NCI-H446 treated with DMSO at 0.1 percent for 48 hours (cell line): Measurements from ENCODE around the gene MICAL2.
A peak's percentile ranks its signal among the peaks of the same experiment; 100 is the strongest.

Experiments
- DNase-seq: peaks from one replicate; lab custom pipeline; 2025; lab: John Stamatoyannopoulos, UW

The MICAL2 gene

DNA sequence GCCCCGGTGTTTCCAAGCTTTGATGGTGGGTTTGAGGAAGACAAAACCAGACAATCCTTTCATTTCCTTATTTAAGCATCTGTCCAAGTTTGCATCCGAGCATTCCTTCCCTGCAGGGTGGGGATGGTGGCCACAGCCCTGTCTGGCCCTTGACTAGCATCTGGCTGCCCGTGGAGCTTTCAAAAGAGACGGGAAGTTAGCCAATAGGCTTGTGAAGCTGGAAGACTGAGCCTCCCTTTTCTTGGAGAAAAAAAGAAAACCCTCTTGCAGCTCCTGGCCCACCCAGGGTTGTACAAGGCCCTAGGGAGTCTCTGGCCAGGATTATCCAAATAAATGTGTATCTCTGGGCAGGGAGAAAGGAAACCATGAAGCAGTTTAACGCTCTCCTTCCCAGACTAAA is 60.6 kb downstream of the MICAL2 start:
- no peak for DNase-seq

DNA sequence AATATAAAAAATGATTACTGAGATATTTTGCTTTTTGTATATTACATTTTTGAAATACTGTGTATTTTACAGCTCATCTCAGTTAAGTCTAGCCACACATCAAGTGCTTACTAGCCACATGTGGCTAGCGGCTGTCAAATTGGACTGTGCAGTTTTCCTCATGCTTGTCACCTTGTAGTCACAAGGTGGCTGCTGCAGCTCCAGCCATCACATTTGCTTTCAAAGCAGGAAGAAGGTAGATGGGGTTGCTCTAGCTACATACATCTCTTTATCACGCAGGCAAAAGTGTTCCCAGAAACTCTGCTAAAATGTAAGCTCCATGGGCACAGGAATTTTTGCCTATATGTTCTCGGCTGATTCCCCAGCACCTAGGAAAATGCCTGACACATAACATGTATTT is 61.5 kb downstream of the MICAL2 start:
- DNase-seq = no peak

DNA sequence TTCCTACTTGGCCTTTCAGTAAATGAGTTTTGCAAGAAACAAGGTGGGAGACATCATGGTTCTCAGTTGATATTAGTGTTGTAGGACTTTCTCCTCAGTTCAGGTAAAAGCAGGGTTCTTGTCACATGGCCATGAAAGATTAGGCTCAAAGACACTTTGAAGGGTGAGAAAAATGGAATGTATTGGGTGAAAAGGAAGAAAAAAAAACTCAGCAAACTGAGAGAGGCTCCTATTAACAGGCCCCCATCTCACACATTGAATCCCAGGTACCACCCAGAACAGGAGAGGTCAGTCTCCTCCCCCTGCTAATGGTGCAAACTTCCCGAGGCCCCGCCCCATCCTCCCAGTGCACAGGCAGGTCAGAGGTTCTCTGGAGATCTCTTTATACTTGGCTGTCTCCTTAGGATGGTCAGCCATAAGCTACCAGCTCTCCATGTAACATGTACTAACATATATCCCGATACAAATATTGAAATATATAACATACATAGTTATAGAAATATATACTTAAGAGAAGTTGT is 62.2 kb downstream of the MICAL2 start:
- DNase-seq = no peak

GRCh38 chr11:12173111-12173510 is 62.7 kb downstream of the MICAL2 start:
- no peak for DNase-seq

DNA sequence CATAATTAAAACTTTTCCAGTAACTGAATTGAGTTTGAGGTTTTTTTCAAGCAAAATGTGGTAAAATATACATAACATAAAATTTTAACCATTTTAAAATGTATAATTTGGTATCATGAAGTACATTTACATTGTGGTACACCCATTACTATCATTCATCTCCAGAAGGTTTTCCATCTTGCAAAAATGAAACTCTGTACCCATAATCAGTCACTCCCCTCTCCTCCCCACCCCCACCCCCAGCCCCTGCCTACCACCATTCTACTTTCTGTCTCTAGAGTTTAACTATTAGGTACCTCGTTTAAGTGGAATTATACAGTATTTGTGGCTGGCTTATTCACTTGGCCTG is 63.7 kb downstream of the MICAL2 start:
- DNase-seq = no peak

DNA sequence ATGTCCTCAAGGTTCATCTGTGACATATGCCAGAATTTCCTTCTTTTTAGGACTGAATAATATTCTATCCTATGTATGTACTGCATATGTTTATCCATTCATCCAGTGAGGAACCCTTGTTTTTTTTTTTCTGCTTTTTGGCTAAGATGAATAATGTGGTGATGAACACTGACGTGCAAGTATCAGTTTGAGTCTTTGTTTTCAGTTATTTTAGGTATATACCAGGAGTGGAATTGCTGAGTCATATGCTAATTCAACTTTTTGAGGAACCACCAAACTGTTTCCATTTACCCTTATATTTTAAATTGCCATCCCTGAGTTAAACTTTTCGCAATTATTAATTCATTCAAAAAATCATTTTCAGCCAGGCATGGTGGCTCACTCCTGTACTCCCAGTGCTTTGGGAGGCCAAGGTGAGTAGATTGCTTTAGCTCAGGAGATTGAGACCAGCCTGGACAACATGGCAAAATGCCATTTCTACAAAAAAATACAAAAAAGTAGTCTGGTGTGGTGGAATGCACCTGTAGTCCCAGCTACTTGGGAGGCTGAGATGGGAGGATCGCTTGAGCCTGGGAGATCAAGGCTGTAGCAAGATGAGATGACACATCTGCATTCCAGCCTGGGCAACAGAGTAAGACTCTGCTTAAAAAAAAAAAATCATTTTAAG is 64.2 kb downstream of the MICAL2 start:
- no peak for DNase-seq

- no peak for DNase-seq
These were observed 65.4 kb downstream of the MICAL2 start for GRCh38 chr11:12175694-12176241.

DNA sequence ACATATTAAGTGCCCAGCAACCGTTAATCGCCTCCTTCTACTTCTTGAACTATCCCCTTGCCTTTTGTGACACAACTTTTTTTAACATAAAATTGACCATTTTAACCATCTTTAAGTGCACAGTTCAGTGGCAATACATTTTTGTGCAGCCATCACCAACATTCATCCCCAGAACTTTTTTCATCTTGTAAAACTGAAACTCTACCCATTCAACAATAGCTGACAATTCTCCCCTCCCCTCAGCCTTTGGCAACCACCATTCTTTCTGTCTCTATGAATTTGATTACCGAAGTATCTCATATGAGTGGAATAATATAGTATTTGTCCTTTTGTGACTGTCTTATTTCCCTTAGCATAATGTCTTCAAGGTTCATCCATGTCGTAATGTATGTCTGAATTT is 66.0 kb downstream of the MICAL2 start:
- no peak for DNase-seq

GRCh38 chr11:12177739-12178338 is 67.4 kb downstream of the MICAL2 start:
- DNase-seq = no peak

- DNase-seq = no peak
These were observed 68.6 kb downstream of the MICAL2 start for GRCh38 chr11:12179019-12179418.

DNA sequence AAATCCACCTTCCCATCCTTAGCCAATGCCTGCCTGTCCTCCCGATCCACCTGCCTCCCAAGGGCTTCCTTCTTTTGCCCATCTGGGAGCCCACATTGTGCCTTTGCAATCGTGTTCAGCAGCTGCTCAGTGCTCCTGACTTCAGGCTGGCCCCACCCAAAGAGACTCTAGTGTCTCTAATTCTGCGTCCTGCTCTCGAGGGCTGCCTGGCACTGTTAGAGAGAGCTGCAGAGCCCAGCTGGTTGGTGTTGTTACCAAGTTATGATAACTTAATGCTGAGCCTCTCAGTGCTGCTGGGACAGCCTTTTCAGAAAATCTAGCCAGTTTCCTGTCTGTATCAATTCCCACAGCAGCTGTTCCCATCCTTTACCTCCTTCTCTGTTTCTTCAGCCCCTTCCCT is 69.1 kb downstream of the MICAL2 start:
- DNase-seq = no peak

- no peak for DNase-seq
These were observed 70.1 kb downstream of the MICAL2 start for GRCh38 chr11:12180257-12181205.

DNA sequence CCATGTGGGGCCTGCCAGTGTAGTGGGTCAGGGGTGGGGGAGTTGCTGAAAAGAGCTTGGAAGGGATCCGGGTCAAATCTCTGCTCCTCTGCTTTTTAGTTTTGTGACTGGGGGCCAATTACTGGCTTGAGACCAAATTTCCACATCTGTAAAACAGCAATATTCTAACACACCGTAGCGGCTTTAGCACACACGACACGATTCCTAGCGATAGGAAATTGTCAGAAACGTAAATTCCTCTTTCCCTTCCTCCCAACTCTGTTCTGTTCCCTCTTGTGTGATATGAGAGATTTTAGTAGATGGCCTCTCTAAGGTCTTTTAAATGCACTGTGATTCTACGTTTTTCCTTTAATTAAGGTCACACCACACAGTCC is 71.9 kb downstream of the MICAL2 start:
- no peak for DNase-seq

DNA sequence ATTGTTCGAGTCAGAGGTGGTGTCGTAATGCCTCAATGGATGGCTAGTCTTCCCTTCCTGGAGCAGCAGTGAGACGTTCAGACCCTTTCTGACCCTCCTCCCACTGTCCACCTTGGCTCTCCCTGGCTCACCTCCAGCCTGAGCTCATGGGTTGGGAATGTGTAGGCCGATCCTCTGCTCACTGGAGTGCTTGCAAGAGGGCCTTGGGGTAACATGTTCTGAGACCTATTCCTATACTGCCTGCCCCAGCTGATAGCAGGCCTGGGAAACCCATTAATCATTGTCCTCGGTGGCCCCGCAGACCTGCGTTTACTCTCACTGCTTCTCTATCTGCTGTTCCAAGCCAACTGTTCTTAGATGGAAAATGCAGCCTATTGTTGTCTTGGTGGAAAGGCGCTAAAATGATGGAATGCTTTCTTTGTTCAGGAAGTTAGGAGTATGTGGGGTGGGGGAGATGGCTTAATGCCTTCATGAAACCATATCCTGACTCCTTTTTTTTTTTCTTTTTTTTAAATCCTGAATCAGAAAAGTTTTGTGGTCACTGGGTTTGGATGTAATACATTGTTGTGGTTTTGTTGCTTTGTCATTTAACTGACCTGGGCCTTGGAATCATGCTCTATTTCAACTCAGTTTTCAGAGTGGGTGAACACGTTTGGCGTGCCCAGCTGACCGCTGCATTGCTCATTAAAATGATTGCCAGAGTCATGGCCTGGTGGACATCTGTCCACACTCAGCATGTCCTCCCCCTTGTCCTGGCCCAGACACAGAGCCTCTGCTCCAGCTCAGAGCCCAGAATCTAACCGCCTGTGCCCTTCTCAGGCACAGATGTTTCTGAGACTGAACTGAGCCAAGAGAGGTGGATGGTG is 72.5 kb downstream of the MICAL2 start:
- no peak for DNase-seq

DNA sequence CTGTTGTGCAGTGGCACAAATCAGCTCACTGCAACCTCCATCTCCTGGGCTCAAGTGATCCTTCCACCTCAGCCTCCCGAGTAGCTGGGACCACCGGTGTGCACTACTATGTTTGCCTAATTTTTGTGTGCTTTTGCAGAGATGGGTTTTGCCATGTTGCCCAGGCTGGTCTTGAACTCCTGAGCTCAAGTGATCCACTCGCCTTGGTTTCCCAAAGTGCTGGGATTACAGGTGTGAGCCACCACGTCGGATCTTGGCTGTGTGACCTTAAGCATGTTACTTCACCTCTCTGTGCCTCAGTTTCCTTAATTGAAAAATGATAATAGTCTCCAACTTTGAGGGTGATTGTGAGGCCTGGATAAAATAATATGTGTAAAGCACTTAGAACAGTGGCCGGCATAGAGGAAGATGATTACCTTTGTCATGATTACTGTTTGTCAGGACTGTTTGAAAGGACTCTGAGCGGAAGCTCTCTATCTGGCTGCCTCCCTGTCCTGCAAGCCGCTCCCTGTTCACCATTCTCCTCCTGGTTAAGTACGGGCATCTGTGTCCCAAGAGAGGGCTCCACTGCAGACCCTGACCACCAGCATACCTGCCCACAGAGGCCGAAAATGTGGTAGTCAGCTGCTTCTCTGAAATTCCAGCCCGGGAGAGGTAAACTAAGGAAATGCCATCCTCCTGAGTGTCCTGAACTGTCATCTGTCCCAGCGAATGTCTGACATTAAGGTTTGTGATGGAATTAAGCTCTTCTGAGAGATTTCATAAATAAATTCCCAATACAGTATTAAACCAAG is 73.6 kb downstream of the MICAL2 start:
- DNase-seq = no peak

DNA sequence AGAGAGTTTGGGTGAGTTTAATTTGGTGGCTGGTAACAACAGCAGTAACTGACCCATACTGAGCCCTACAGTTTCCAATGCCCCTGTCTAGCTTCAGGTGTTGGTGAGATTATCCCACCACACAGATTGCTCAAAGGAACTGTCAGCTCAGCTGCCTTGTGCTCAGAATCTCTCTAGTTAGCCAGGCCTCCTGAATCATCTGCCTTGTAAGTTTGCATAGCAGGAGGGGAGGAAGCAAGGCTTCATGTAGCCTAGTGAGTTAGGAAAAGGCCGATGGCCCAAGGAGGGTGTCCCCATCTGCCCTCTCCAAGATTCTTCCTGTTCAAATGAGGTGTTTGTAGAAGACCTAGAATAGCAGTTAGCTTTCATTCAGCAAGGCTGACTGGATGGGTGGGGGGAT is 74.3 kb downstream of the MICAL2 start:
- no peak for DNase-seq

GRCh38 chr11:12185106-12185690 is 74.8 kb downstream of the MICAL2 start:
- DNase-seq = peak; percentile 22

DNA sequence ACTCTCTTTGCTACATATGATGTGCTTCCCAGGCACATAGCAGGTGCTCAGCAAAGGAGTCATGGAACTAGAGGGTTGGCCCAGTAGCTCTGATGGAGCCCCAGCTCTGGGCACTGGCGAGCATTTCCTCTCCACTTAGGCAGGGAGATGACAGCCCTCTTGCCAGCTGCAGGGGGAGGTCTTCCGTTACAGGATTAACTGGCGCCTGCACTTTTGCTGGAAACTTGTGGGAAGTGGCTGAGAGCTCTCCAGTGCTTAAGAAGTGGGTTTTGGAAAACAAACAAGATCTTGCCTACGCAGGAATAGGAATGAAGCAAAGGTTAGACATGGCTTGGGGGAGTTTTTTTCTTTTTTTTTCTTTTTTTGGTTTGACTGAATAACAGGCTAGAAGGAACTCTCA is 75.5 kb downstream of the MICAL2 start:
- no peak for DNase-seq

- no peak for DNase-seq
These were observed 76.3 kb downstream of the MICAL2 start for GRCh38 chr11:12186701-12187100.

DNA sequence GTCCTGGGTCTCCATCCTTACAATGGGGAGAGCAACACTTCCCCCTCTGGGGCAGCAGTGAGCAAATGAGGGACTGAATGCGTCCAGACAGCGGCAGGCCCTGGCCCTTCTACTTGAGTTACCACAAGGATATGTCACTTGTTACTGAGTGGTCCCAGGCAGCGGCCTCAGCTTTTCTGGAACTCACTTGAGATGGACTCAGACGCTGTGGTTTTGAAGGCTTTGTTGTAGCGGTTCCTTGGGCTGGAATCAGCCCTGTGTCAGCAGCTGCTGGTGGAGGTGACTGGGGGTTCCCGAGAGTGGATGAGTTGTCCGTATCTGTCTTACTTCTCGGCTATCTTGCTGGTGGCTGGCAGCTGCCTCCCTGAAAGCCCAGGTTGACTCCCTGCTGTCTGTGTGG is 77.0 kb downstream of the MICAL2 start:
- no peak for DNase-seq
